WI38 (cell line): ENCODE data around the gene TRPC5OS.

Source experiments
- H3K4me3 ChIP-seq: 2 replicates; pipeline ENCODE4 v1.5.1; 2011; ENCODE audit warnings: low read depth, mild to moderate bottlenecking, control low read depth, low read length
- TF ChIP-seq, protein P1 (sequence below): IDR thresholded peaks from 2 replicates; pipeline ENCODE4 v1.5.1; 2012; ENCODE audit warnings: low read depth, mild to moderate bottlenecking, control low read depth, low read length

TRPC5OS gene

GRCh38 chrX:111875881-111876280 lies at the start of gene TRPC5OS:
Gene TRPC5OS (plus strand): TSS chrX:111876181. CDS start chrX:111901850, 25,669 bp downstream.
- H3K4me3 ChIP-seq = no peak within 1 kb of the TSS
- TF ChIP-seq, protein P1, sequence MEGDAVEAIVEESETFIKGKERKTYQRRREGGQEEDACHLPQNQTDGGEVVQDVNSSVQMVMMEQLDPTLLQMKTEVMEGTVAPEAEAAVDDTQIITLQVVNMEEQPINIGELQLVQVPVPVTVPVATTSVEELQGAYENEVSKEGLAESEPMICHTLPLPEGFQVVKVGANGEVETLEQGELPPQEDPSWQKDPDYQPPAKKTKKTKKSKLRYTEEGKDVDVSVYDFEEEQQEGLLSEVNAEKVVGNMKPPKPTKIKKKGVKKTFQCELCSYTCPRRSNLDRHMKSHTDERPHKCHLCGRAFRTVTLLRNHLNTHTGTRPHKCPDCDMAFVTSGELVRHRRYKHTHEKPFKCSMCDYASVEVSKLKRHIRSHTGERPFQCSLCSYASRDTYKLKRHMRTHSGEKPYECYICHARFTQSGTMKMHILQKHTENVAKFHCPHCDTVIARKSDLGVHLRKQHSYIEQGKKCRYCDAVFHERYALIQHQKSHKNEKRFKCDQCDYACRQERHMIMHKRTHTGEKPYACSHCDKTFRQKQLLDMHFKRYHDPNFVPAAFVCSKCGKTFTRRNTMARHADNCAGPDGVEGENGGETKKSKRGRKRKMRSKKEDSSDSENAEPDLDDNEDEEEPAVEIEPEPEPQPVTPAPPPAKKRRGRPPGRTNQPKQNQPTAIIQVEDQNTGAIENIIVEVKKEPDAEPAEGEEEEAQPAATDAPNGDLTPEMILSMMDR = no peak

DNA sequence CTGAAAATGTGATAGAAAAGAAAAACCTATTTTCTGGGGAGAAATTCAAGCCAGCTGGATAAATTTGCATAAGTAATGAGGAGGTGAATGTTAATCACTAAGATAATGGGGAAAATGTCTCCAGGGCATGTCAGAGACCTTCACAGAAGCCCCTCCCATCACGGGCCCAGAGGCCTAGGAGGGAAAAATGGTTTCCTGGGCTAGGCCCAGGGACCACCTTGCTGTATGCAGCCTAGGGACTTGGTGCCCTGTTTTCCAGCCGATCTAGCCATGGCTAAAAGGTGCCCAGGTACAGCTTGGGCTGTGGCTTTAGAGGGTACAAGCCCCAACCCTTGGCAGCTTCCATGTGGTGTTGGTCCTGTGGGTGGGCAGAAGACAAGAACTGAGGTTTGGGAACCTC lies 46.6 kb upstream of the TRPC5OS start:
- no peak overlapping the region for H3K4me3 ChIP-seq
- TF ChIP-seq, protein P1 = no peak

GRCh38 chrX:111830571-111830970 lies 45.4 kb upstream of the TRPC5OS start:
- H3K4me3 ChIP-seq = no peak overlapping the region
- TF ChIP-seq, protein P1 = no peak

DNA sequence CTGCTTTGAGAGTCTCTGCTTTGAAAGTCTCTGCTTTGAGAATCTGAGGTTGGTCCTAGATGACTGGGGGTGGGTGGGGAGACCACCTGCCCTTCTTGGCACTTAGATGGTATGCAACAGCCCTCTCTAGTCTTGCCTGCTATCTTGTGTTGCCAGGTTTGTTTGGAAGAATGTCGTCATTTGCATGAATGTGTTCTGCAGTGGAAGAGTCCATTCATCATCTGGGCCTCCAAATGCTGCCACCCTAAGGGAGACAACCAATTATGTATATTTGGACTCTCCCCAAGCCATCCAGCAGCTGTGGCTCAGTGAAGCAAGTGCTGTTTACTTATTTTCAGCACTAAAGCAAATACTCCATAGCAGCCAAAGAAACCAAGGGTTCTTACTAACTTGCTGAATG lies 44.6 kb upstream of the TRPC5OS start:
- H3K4me3 ChIP-seq = no peak overlapping the region
- TF ChIP-seq, protein P1 = no peak

- TF ChIP-seq, protein P1 = no peak
- H3K4me3 ChIP-seq = no peak overlapping the region
Observed at GRCh38 chrX:111837197-111837596, 38.8 kb upstream of the TRPC5OS start.

- TF ChIP-seq, protein P1 = no peak
- H3K4me3 ChIP-seq = no peak overlapping the region
Observed at GRCh38 chrX:111847491-111848133, 28.4 kb upstream of the TRPC5OS start.

DNA sequence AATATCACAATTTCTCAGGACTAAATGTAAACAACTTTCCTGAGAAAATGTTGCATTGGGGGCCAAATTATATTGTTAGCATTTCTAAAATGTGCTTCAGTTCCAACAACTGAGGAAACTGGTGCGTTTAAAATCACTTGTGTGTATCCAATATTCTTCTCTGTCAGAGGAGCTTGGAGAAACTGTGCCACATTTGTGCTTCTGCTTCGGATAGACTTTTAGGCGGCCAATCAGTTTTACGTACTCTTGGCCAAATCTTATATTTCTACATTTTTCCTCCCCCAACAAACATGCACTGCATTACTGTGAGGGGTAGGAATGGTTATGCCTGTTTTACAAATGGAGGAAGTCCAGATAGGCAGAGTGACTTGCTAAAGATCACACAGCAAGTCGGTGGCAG lies 27.4 kb upstream of the TRPC5OS start:
- TF ChIP-seq, protein P1 = no peak
- no peak overlapping the region for H3K4me3 ChIP-seq
